Fibroblast of the aortic adventitia (primary cell): ENCODE results near the gene NVL. TPM values are rescaled to one million over a fixed set of nuclear protein-coding genes. Genes with fewer than 3 reads are reported as not detected.
A peak's percentile ranks its signal among the peaks of the same experiment; 100 is the strongest.

ENCODE experiments used
- DNase-seq: peaks from one replicate; pipeline ENCODE4 v3.0.0-alpha.2; 2010; ENCODE audit warnings: low read depth
- H3K4me3 ChIP-seq: 2 replicates; pipeline ENCODE4 v1.5.1; 2011; ENCODE audit warnings: low read depth, mild to moderate bottlenecking, control low read depth, low read length, moderate library complexity
- total RNA-seq: library from RNA; depleted of rRNA; stranded (reverse); fragments of >200 nt; gene quantifications from 2 replicates; pipeline ENCODE4 v1.2.3, GENCODE V29; 2012; ENCODE audit warnings: low replicate concordance
- TF ChIP-seq, protein P1 (sequence below): IDR thresholded peaks from 2 replicates; pipeline ENCODE4 v1.5.1; 2011; ENCODE audit warnings: mild to moderate bottlenecking, low read length, control low read depth, inconsistent platforms; ENCODE audit not compliant: insufficient read depth

NVL gene
- total RNA-seq, 1 donor = 27.7 TPM

DNA sequence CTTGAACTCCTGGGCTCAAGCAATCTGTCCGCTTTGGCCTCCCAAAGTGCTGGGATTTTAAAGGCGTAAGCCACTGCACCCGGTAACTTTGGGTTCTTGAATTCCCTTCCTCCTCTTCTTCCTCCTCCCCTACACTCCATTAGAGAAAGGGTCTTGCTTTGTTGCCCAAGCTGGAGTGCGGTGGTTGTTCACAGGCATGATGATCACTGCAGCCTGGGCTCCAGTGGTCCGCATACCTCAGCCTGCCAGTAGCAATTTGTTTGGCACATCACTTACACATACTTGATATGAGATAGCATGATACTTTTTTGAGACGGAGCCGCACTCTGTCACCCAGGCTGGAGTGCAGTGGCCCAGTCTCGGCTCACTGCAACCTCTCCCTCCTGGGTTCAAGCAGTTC is 144.8 kb downstream of the NVL start:
- no peak overlapping the region for H3K4me3 ChIP-seq
- TF ChIP-seq, protein P1, sequence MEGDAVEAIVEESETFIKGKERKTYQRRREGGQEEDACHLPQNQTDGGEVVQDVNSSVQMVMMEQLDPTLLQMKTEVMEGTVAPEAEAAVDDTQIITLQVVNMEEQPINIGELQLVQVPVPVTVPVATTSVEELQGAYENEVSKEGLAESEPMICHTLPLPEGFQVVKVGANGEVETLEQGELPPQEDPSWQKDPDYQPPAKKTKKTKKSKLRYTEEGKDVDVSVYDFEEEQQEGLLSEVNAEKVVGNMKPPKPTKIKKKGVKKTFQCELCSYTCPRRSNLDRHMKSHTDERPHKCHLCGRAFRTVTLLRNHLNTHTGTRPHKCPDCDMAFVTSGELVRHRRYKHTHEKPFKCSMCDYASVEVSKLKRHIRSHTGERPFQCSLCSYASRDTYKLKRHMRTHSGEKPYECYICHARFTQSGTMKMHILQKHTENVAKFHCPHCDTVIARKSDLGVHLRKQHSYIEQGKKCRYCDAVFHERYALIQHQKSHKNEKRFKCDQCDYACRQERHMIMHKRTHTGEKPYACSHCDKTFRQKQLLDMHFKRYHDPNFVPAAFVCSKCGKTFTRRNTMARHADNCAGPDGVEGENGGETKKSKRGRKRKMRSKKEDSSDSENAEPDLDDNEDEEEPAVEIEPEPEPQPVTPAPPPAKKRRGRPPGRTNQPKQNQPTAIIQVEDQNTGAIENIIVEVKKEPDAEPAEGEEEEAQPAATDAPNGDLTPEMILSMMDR = no peak
- no peak for DNase-seq

DNA sequence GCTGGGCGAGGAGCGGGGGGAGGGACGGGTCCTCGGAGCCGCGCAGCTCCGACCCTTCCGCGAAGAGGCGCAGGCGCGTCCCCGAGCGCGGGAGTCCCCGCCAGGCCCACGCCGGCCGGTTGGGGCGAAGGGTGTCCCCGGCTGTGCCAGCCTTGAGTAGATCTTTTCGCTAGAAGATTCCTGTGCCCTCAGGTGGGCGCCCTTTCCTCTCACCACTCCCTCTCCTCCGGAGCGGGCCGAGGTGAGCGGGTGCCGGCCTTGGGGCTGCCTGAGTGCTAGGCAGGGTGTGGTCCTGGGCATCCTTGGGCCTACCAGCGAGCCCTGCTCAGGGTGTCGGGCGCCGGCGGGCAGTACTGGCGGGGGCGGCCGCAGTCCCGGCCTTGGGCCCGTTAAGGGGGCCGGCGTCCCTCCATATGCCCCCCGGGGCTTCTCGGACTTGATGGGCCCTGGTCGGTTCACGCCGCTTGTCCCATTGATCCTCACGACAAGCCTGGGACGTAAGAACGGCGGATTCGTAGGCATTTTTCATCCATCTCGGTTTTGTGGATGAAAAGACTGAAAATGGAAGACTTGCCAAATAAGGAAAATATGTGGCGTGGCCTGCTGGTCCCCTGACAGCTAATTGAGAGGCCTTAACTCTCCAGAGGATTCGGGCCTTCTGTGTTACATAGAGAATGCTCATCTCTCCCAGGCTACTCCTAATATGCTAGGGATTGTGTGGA is 146.2 kb downstream of the NVL start:
- peak; percentile 60 for DNase-seq
- TF ChIP-seq, protein P1 = no peak
- peak overlapping the region; percentile 82 for H3K4me3 ChIP-seq

DNA sequence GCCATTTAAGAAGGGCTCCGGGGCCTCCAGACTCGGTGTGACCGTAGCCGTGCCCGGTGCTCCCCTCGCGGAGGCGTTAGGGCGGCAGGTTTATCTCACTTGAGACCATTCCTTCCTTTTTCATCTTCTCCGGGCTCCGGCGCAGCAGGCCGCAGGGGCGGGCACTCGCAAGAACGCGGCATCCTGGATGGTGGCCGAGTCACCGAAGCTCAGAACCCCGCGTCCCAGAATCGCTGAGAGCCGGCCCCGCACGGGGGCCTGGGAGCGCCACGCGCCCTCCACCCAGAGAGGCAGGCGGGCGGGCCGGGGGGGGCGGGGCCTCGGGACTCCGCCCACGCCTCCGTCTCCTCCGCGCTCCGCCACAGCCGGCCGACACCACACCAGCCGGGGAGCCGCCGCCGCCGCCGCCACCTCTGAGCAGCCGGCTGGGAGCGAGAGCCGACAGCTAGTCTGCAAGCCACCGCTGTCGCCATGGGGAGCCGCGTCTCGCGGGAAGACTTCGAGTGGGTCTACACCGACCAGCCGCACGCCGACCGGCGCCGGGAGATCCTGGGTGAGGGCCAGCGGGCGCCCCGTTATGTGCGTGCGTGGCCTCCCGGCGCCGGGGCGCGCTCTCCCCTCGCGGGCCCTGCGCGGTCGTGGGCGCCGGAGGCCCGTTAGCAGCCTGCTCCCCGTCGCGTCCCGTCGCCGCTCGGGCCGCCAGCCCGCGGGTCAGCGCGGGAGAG is 146.9 kb downstream of the NVL start, which contains the start of gene DEGS1:
Gene DEGS1 (plus strand): TSS at position 375 of the 725 bp plus-strand sequence. CDS start 97 bp downstream, at position 472.
- H3K4me3 ChIP-seq = peak within 1 kb of the TSS; percentile 82
- TF ChIP-seq, protein P1 = no peak
- DNase-seq = peak; percentile 55

DNA sequence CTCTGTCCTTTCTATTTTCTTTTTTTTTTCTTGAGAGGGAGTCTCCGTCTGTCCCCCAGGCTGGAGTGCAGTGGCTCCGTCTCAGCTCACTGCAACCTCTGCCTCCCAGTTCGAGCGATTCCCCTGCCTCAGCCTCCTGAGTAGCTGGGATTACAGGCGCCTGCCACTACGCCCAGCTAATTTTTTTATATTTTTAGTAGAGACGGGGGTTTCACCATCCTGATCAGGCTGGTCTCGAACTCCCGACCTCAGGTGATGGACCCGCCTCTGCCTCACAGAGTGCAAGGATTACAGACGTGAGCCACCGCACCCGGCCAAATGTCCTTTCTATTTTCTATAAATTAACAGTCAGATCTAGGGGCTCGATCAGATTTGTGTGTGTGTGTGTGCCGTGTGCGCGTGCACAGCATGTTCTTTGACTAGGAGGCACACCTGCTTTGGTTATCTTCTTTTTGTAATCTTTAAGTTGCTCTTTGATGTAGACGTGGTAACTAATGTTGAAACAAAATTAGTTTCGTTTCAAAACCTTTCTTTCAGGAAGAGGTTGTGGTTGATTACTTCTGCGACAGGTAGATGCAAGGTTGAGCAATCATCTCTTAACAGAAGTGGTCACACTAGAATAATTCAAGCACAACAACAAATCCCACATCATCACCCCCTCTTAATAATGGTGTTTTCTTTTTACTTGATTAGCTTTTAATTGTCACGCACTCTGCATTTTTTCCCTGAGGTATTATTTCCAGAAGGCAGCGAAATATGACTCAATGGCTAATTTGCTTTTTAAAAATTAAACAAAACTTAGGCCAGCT is 147.7 kb downstream of the NVL start:
- TF ChIP-seq, protein P1 = no peak
- peak; percentile 6 for DNase-seq
- H3K4me3 ChIP-seq = peak overlapping the region; percentile 82

DNA sequence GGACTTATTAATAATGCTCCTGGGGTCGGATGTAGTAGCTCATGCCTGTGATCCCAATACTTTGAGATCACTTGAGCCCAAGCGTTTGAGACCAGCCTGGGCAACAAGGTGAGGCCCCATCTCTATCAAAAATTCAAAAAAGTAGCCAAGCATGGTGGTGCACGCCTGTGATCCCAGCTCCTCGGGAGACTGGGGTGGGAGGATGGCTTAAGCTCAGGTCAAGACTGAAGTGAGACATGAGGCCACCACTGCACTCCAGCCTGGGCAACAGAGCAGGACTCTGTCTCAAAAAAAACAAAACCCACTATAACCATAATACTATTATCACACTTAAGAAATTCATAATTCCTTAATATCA is 148.5 kb downstream of the NVL start:
- no peak for DNase-seq
- H3K4me3 ChIP-seq = no peak overlapping the region
- TF ChIP-seq, protein P1 = no peak

DNA sequence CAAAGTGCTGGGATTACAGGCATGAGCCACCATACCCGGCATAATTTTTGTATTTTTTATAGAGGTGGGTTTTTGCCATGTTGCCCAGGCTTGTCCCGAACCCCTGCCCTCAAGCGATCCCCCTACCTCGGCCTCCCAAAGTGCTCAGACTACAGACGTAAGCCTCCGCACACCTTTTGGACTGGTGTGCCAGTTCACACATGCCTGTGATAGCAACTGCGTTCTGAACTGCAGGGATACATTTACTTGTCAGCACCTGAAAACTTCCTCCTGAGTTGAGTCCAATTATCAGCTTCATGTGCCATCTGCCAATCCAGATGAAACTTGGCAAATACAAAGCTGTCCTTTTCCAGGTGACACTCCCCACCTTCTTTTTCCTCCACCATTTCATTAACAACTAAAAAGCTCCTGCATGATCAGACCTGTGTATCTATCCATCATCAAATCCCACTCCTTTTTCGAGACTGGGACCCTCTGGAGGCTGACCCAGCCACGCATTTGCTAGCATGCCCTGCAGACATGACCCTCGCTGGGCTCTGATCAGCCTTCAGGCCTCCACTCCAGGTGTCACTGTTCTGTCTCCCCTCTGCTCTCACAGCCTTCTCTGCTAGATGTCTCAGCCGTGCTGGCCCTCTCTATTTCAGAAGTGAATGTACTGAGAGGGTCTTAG is 149.1 kb downstream of the NVL start:
- TF ChIP-seq, protein P1 = no peak
- no peak for DNase-seq
- no peak overlapping the region for H3K4me3 ChIP-seq
